ENCODE data around the gene UBR4. TPM values are rescaled to one million over a fixed set of nuclear protein-coding genes. Genes with fewer than 3 reads are reported as not detected.

Gene UBR4
- total and polyA plus RNA-seq, 10 of the 15 experiments (the other 5 are each of a cell fraction or from before 2014, with no cell fraction given): 34.2 to 124 (median 56.2) TPM

DNA sequence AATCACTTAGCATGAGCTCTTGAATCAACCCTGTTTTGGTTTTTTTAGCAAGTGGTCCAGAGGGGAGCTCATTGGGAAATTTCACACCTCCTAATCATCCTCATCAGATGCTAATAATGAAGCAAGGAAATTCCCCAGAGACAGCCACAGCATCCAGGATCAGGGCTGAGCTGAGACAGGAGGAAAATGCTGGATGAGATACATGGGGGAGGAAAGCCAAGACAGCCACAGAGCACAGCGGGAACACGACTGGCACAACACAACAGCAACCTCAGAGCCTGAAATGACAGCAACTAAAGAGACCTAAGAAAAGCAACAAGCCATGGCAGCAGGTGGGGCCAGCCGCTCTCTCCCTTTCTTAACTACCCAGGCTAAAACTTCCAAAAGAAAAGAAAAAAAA is 70.4 kb downstream of the UBR4 start:
- Histone ChIP-seq H3K4me2 (ENCODE audit: control insufficient read depth, insufficient read depth) (no peak overlapping the region), H3K27ac (ENCODE audit: control insufficient read depth, insufficient read depth) (no peak overlapping the region), H3K36me3 (ENCODE audit: control insufficient read depth in 2 of 2, insufficient read depth in 2 of 2, low read length in 1 of 2) (peaks cover 20 to 35% of the 10 kb centered on the region in 2 experiments), H3K4me3 (no peak overlapping the region), H4K20me1 (ENCODE audit: control insufficient read depth, insufficient read depth) (no peaks in the 10 kb centered on the region), H3K79me2 (ENCODE audit: control insufficient read depth, insufficient read depth, low read length) (no peaks in the 10 kb centered on the region), H2AFZ (ENCODE audit: control insufficient read depth, low read depth, low read length) (no peak overlapping the region), H3K9me3 (replicated peaks; ENCODE audit: control insufficient read depth, insufficient read depth, low read length) (no peaks in the 10 kb centered on the region), H3K27me3 (replicated peaks in 1 of 2; ENCODE audit: control insufficient read depth in 2 of 2, insufficient read depth in 2 of 2, low read length in 1 of 2) (no peaks in the 10 kb centered on the region), H3K4me1 (ENCODE audit: control insufficient read depth, insufficient read depth, low read length) (no peaks in the 10 kb centered on the region), H3K9ac (ENCODE audit: control insufficient read depth, insufficient read depth, low read length) (no peak overlapping the region)
- RAD21 ChIA-PET (ENCODE audit: unreplicated experiment): no interaction called here
- ATAC-seq (no peak), FAIRE-seq (no peak), DNase-seq (ENCODE audit: low read depth, low spot score) (no peak)
- 90% methylated on average over 3 of the region's 3 CpGs for WGBS (ENCODE audit: insufficient coverage, insufficient replicate concordance, low lambda C conversion rate, missing lambda C conversion rate)
- in situ Hi-C loops (cut with MboI): no loop called here
- CTCF ChIA-PET: interaction anchor here (0.8 to 2.4 kb wide), 5 partner anchors 9 to 226 kb away, joined by 3 to 9 read pairs (median 3); no protein-coding TSS in a partner anchor
- BruUV-seq (replicated peaks): no TSS peak
- POLR2A ChIA-PET: interaction anchor here (0.7 kb wide), 1 partner anchor 65 kb away, joined by 3 read pairs; no protein-coding TSS in a partner anchor
- SMC1A ChIA-PET (ENCODE audit: uncharacterized antibody, unreplicated experiment): interaction anchor here (0.8 kb wide), 1 partner anchor 10 kb away, joined by 3 read pairs; no protein-coding TSS in a partner anchor
- intact Hi-C loops (cut with micrococcal nuclease; ENCODE audit: unreplicated experiment): no loop called here
- TF ChIP-seq, protein P1, sequence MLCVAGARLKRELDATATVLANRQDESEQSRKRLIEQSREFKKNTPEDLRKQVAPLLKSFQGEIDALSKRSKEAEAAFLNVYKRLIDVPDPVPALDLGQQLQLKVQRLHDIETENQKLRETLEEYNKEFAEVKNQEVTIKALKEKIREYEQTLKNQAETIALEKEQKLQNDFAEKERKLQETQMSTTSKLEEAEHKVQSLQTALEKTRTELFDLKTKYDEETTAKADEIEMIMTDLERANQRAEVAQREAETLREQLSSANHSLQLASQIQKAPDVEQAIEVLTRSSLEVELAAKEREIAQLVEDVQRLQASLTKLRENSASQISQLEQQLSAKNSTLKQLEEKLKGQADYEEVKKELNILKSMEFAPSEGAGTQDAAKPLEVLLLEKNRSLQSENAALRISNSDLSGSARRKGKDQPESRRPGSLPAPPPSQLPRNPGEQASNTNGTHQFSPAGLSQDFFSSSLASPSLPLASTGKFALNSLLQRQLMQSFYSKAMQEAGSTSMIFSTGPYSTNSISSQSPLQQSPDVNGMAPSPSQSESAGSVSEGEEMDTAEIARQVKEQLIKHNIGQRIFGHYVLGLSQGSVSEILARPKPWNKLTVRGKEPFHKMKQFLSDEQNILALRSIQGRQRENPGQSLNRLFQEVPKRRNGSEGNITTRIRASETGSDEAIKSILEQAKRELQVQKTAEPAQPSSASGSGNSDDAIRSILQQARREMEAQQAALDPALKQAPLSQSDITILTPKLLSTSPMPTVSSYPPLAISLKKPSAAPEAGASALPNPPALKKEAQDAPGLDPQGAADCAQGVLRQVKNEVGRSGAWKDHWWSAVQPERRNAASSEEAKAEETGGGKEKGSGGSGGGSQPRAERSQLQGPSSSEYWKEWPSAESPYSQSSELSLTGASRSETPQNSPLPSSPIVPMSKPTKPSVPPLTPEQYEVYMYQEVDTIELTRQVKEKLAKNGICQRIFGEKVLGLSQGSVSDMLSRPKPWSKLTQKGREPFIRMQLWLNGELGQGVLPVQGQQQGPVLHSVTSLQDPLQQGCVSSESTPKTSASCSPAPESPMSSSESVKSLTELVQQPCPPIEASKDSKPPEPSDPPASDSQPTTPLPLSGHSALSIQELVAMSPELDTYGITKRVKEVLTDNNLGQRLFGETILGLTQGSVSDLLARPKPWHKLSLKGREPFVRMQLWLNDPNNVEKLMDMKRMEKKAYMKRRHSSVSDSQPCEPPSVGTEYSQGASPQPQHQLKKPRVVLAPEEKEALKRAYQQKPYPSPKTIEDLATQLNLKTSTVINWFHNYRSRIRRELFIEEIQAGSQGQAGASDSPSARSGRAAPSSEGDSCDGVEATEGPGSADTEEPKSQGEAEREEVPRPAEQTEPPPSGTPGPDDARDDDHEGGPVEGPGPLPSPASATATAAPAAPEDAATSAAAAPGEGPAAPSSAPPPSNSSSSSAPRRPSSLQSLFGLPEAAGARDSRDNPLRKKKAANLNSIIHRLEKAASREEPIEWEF (IDR thresholded peaks at IDR 0.05; ENCODE audit: insufficient replicate concordance, low read depth, low read length): no peak
- TF ChIP-seq, protein P2, sequence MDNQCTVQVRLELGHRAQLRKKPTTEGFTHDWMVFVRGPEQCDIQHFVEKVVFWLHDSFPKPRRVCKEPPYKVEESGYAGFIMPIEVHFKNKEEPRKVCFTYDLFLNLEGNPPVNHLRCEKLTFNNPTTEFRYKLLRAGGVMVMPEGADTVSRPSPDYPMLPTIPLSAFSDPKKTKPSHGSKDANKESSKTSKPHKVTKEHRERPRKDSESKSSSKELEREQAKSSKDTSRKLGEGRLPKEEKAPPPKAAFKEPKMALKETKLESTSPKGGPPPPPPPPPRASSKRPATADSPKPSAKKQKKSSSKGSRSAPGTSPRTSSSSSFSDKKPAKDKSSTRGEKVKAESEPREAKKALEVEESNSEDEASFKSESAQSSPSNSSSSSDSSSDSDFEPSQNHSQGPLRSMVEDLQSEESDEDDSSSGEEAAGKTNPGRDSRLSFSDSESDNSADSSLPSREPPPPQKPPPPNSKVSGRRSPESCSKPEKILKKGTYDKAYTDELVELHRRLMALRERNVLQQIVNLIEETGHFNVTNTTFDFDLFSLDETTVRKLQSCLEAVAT (IDR thresholded peaks at IDR 0.05): no peak
- TF ChIP-seq, protein P3, sequence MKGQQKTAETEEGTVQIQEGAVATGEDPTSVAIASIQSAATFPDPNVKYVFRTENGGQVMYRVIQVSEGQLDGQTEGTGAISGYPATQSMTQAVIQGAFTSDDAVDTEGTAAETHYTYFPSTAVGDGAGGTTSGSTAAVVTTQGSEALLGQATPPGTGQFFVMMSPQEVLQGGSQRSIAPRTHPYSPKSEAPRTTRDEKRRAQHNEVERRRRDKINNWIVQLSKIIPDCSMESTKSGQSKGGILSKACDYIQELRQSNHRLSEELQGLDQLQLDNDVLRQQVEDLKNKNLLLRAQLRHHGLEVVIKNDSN (IDR thresholded peaks at IDR 0.05; ENCODE audit: borderline replicate concordance, extremely low read length, insufficient read depth, low read depth, low read length): no peak
- TF ChIP-seq SREBF1 (IDR thresholded peaks at IDR 0.05; ENCODE audit: low read length) (no peak), HCFC1 (IDR thresholded peaks at IDR 0.05; ENCODE audit: low read length) (no peak), WRNIP1 (IDR thresholded peaks at IDR 0.05; ENCODE audit: borderline replicate concordance, low read depth, low read length) (no peak), RUNX3 (IDR thresholded peaks at IDR 0.05; ENCODE audit: low read length) (no peak), IRF4 (IDR thresholded peaks at IDR 0.05; ENCODE audit: low read depth, low read length) (no peak), ASH2L (IDR thresholded peaks at IDR 0.05; ENCODE audit: borderline replicate concordance, low read depth) (no peak)
- TF ChIP-seq, protein P4, sequence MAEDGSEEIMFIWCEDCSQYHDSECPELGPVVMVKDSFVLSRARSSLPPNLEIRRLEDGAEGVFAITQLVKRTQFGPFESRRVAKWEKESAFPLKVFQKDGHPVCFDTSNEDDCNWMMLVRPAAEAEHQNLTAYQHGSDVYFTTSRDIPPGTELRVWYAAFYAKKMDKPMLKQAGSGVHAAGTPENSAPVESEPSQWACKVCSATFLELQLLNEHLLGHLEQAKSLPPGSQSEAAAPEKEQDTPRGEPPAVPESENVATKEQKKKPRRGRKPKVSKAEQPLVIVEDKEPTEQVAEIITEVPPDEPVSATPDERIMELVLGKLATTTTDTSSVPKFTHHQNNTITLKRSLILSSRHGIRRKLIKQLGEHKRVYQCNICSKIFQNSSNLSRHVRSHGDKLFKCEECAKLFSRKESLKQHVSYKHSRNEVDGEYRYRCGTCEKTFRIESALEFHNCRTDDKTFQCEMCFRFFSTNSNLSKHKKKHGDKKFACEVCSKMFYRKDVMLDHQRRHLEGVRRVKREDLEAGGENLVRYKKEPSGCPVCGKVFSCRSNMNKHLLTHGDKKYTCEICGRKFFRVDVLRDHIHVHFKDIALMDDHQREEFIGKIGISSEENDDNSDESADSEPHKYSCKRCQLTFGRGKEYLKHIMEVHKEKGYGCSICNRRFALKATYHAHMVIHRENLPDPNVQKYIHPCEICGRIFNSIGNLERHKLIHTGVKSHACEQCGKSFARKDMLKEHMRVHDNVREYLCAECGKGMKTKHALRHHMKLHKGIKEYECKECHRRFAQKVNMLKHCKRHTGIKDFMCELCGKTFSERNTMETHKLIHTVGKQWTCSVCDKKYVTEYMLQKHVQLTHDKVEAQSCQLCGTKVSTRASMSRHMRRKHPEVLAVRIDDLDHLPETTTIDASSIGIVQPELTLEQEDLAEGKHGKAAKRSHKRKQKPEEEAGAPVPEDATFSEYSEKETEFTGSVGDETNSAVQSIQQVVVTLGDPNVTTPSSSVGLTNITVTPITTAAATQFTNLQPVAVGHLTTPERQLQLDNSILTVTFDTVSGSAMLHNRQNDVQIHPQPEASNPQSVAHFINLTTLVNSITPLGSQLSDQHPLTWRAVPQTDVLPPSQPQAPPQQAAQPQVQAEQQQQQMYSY (CRISPR knock-in tag; IDR thresholded peaks at IDR 0.05): no peak

Data from GM12878 (cell line).